A673 (cell line): ENCODE results near the gene ZNF579.

Experiments
- CTCF ChIP-seq: fragments of 300-800, 200-600 bp; sonication (generic); conservative IDR thresholded peaks from 2 replicates; pipeline ENCODE4 v1.5.1; 2017; ENCODE audit warnings: low read depth, mild to moderate bottlenecking, antibody characterized with exemption, low read length, moderate library complexity, mixed read lengths
- EZH2 ChIP-seq: fragments of 200-600 bp; sonication (generic); IDR thresholded peaks from 2 replicates; pipeline ENCODE4 v1.6.1; 2017; ENCODE audit warnings: borderline replicate concordance, low read depth, mild to moderate bottlenecking, mixed read lengths, antibody characterized with exemption, low read length; ENCODE audit not compliant: poor library complexity, severe bottlenecking

- TF ChIP-seq CTCF: no peak
- no peak for TF ChIP-seq EZH2
These were observed 33.5 kb upstream of the ZNF579 start for GRCh38 chr19:55613930-55614710.
